Fibroblast of lung (primary cell): ENCODE results near the gene BRI3BP. TPM values are rescaled to one million over a fixed set of nuclear protein-coding genes. Genes with fewer than 3 reads are reported as not detected.

Source experiments
- polyA plus RNA-seq, 2 donors: library from polyadenylated mRNA; depleted of rRNA in 1 of 2; stranded (reverse) in 1 of 2; unstranded in 1 of 2; fragments of >200 nt; gene quantifications; 2 replicates each; pipeline ENCODE4 v1.2.1, GENCODE V29; 2011 to 2012; ENCODE audit warnings: missing spikeins in 1 of 2
- total RNA-seq: library from RNA; depleted of rRNA; stranded (reverse); fragments of >200 nt; gene quantifications from 2 replicates; pipeline ENCODE4 v1.2.1, GENCODE V29; 2014

BRI3BP gene
- total and polyA plus RNA-seq, 2 donors (not counting 1 experiment from before 2014, with no cell fraction given), result 2.3 to 2.5 TPM

Other genes with a start within 250 kb of the BRI3BP start
- 5.1 and 14.7 TPM in 2 replicates for gene SCARB1, start 129.8 kb upstream of the BRI3BP start, total RNA-seq
- 32.5 and 39.4 TPM in 2 replicates for gene SCARB1, start 129.8 kb upstream of the BRI3BP start, polyA plus RNA-seq
- gene UBC, start 79.0 kb upstream of the BRI3BP start, total RNA-seq, result 1,743 and 2,362 TPM in 2 replicates
- gene UBC, start 79.0 kb upstream of the BRI3BP start, polyA plus RNA-seq, result 2,019 and 3,087 TPM in 2 replicates
- 10.4 and 11.6 TPM in 2 replicates for gene DHX37, start 4.5 kb upstream of the BRI3BP start, total RNA-seq
- gene DHX37, start 4.5 kb upstream of the BRI3BP start, polyA plus RNA-seq, result 5.4 and 8.4 TPM in 2 replicates
- gene AACS, start 71.8 kb downstream of the BRI3BP start, total RNA-seq, result 16.7 and 31.5 TPM in 2 replicates
- 19.2 and 24.7 TPM in 2 replicates for gene AACS, start 71.8 kb downstream of the BRI3BP start, polyA plus RNA-seq
- 0.26 and 0.33 TPM in 2 replicates for gene TMEM132B, start 192.7 kb downstream of the BRI3BP start, total RNA-seq
- gene TMEM132B, start 192.7 kb downstream of the BRI3BP start, polyA plus RNA-seq, result 0.20 and 0.42 TPM in 2 replicates